Myocyte (in vitro differentiated cells): ENCODE measurements around the gene POU2F1. TPM values are rescaled to one million over a fixed set of nuclear protein-coding genes. Genes with fewer than 3 reads are reported as not detected.
"Not testable (repeated sequence)": the region's sequence is repeated elsewhere in the genome, so short reads cannot be mapped to it uniquely, and the experiment has no call there.

Experiments
- DNase-seq: peaks from one replicate; pipeline ENCODE4 v3.0.0-alpha.2; 2012; ENCODE audit warnings: low read depth
- total RNA-seq: library from RNA; depleted of rRNA; stranded (reverse); fragments of >200 nt; gene quantifications from 2 replicates; pipeline ENCODE4 v1.2.3, GENCODE V29; 2014

POU2F1 gene
- total RNA-seq, 1 donor from 2014 or later = 4.3 TPM

GRCh38 chr1:167205306-167206050, 15.2 kb upstream of the POU2F1 start:
- DNase-seq = not testable (repeated sequence)

GRCh38 chr1:167206166-167206835, 14.4 kb upstream of the POU2F1 start:
- no peak for DNase-seq

GRCh38 chr1:167207940-167208623, 12.6 kb upstream of the POU2F1 start:
- DNase-seq = no peak

DNA sequence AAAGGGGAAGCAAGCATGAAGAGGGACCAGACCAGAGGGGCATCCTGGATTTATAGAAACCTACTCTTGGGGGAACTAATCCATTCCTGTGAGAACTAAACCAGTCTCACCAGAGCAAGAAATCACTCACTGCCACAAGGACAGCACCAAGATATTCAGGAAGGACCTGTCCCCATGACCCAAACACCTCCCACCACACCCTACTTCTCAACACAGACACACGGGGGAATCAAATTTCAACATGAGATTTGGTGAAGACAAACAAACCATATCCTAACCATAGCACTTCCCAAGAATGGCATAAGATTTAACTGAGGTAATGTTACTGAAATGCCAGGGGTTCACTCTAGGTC, 12.1 kb upstream of the POU2F1 start:
- DNase-seq = no peak

GRCh38 chr1:167209044-167209443, 11.6 kb upstream of the POU2F1 start:
- DNase-seq = no peak

DNA sequence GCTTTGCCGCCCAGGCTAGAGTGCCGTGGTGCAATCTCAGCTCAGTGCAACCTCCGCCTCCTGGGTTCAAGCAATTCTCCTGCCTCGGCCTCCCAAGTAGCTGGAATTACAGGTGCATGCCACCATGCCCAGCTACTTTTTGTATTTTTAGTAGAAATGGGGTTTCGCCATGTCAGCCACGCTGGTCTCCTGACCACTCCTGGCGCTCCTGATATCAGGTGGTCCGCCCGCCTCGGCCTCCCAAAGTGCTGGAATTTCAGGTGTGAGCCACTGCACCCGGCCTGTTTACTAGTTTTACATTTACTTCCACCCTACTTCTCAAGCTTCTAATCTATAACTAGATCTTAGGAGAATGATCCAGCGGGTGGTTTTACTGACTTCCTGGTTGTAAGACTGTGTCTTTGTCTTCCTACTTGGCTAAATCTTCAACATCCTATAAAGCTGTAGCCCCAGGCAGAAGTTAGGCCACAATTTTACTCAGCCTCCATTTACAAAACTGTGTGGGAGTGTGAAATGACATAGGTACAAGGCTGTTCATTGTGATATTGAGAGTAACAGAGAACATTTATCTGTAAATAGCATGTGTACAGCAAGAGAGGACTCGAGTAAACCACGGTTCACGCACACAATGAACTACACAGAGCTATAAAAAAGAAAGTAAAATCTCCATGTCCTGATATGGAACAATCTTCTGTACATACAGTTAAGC, 9.6 kb upstream of the POU2F1 start:
- no peak for DNase-seq

DNA sequence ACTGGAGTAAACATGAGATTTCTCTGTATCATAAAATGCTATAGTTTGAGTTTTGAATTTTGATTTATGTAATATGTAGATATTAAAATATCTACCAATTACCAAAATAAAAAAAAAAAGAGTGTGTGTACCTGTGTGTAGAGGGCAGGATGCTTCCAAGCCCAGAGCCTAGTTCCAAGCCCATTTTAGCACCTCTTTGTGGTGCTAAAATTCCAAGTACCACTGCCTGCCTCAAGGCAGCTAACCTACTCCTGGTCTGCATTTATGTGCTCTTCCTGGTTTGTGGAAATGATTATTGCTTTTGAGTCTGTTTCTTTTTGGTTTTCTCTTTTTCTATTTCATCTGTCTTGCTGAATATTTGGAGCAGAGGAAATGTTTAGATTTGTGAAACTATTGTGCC, 8.7 kb upstream of the POU2F1 start:
- DNase-seq = no peak

- no peak for DNase-seq
Observed at GRCh38 chr1:167216809-167217208, 3.9 kb upstream of the POU2F1 start.

DNA sequence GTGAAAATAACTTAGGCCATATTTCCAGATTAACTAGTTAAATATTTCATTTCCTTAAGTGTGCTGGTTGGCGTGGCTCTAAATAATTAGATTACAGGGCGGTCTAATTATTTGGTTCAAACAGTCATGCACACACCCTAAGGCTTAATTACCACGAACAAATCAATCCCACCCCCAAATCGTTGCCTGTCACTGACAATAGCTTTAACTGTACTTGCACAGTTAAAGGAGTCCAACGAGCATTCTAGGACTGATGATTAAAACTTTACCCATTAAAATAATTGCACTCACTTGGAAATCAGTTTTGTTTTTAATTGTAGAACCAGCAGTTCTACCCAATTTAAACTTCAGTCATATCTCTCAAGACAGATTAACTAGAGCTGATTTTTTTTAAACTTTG, 1.5 kb upstream of the POU2F1 start:
- no peak for DNase-seq

- peak; percentile 79 for DNase-seq
Observed at GRCh38 chr1:167219646-167220536, 795 bp upstream of the POU2F1 start.

GRCh38 chr1:167221126-167221737, 546 bp downstream of the POU2F1 start:
- no peak for DNase-seq

DNA sequence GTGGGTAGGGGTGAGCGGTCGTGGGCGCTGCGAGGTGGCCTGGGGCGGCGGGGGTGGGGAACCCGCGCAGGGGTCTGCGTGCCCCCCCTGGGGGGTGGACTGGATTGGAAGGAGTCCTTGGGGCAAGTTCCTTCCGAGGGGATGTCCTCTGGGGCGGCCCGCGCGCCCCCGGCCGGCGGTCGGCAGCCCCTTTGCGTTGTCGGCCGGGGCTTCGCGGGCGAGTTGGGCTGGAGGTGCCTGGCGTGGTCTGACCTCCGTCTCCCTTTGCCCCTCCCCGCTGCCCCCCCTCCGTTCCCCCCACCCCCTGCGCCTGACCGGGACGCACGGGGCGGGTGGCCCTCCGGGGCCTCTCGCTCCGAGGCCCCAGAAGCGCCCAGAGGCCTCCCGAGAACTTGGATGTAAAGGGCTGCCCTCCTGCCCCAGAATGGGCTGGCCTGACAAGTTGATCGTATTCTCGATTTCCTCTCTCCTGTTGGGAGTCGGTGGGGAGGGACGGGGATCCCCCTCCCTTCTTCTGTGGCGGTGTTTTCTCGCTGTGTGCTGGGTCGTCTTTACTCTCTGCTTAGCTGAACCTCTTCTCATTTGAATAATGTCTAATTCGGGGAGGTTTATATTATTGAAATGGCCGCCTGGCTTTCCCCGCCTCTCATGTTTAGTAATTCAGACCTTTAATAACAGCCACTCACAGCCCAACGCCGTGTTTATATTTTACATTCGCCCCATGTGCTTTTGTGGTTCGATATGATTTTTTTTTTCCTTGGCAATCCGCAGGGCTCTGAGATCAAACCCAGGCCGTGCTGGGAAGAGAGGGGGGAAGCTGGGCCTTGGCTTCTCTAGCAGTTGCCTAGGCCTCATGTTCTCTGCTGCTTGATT, 1.3 kb downstream of the POU2F1 start:
- DNase-seq = peak; percentile 70

GRCh38 chr1:167223144-167224103, 2.7 kb downstream of the POU2F1 start:
- DNase-seq = no peak

DNA sequence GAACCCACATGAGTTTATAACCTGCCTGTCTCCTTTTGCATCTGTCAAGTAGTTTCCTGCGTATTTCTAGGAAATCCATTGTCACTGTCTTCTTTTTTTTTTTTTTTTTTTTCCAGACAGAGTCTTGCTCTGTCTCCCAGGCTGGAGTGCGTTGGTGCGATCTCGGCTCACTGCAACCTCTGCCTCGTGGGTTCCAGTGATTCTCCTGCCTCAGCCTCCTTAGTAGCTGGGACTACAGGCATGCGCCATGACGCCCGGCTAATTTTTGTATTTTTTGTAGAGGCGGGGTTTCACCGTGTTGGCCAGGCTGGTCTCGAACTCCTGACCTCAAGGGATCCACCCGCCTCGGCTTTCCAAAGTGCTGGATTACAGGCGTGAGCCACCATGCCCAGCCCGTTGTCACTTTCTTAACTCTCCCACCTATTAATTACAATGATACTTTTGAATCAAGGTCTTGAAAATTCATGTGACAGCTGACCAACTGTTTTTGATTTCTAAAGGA, 4.1 kb downstream of the POU2F1 start:
- DNase-seq = not testable (repeated sequence)

DNA sequence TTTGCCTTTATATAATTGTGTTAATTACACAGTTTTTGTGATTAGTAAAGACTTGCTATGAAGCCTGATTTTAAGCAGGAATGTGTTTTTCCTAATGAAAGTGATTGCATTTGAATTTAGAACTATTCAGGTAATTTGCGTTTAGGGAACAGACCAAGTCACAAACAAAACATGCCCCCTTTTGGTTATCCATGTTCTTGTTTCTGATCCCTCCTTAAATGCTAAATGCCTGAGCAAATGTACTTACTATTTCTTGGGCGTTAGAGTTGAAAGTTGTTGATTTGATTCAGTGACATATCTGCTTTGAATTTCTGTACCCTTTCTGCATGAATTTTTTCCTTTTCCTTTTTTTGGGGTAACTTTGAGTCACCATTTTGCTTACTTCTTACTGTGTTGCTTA, 5.2 kb downstream of the POU2F1 start:
- DNase-seq = no peak

- no peak for DNase-seq
Observed at GRCh38 chr1:167227934-167228378, 7.3 kb downstream of the POU2F1 start.

GRCh38 chr1:167229719-167230385, 9.2 kb downstream of the POU2F1 start:
- DNase-seq = no peak
